DMS 273 treated with DMSO at 0.1 percent for 48 hours (cell line): ENCODE data around the gene PIH1D1.

ENCODE experiments used
- DNase-seq: peaks from one replicate; lab custom pipeline; 2025; lab: John Stamatoyannopoulos, UW

The PIH1D1 gene

GRCh38 chr19:49435670-49436069 is 15.9 kb downstream of the PIH1D1 start:
- no peak for DNase-seq

- DNase-seq = no peak
Observed at GRCh38 chr19:49434907-49435583, 16.6 kb downstream of the PIH1D1 start.

- DNase-seq = no peak
Observed at GRCh38 chr19:49433240-49433901, 18.2 kb downstream of the PIH1D1 start.

- no peak for DNase-seq
Observed at GRCh38 chr19:49432141-49433073, 19.2 kb downstream of the PIH1D1 start.

GRCh38 chr19:49431330-49431749 is 20.3 kb downstream of the PIH1D1 start:
- no peak for DNase-seq

- no peak for DNase-seq
Observed at GRCh38 chr19:49430678-49431329, 20.8 kb downstream of the PIH1D1 start.

GRCh38 chr19:49430172-49430677 is 21.4 kb downstream of the PIH1D1 start:
- no peak for DNase-seq

- DNase-seq = no peak
Observed at GRCh38 chr19:49428547-49429451, 22.8 kb downstream of the PIH1D1 start.

GRCh38 chr19:49427855-49428546 is 23.6 kb downstream of the PIH1D1 start:
- no peak for DNase-seq

GRCh38 chr19:49427339-49427738 is 24.3 kb downstream of the PIH1D1 start:
- no peak for DNase-seq

- no peak for DNase-seq
Observed at GRCh38 chr19:49425922-49426592, 25.6 kb downstream of the PIH1D1 start.

- DNase-seq = no peak
Observed at GRCh38 chr19:49425178-49425577, 26.4 kb downstream of the PIH1D1 start, which contains the start of gene GFY. Gene GFY, plus strand, starts transcription at chr19:49425388. Its CDS starts 1,043 bp downstream, at chr19:49426431.

GRCh38 chr19:49423985-49424303 is 27.7 kb downstream of the PIH1D1 start:
- DNase-seq = no peak

- DNase-seq = no peak
Observed at GRCh38 chr19:49423071-49423984, 28.3 kb downstream of the PIH1D1 start, which contains the start of gene PTH2. Gene PTH2, minus strand, starts transcription at chr19:49423441. Its CDS starts 102 bp downstream, at chr19:49423339.

- no peak for DNase-seq
Observed at GRCh38 chr19:49422407-49423070, 29.1 kb downstream of the PIH1D1 start.

- no peak for DNase-seq
Observed at GRCh38 chr19:49421878-49422202, 29.8 kb downstream of the PIH1D1 start.

- peak; percentile 36 for DNase-seq
Observed at GRCh38 chr19:49421039-49421877, 30.4 kb downstream of the PIH1D1 start.
